Cortex of kidney (tissue), 1 donor: ENCODE results near the gene SLC39A11.
"Not testable (repeated sequence)": the region's sequence is repeated elsewhere in the genome, so short reads cannot be mapped to it uniquely, and the experiment has no call there.

Experiments used
- DNase-seq: peaks from one replicate; lab custom pipeline; 2025; lab: John Stamatoyannopoulos, UW

SLC39A11 gene

GRCh38 chr17:73007407-73007806 lies 85.1 kb downstream of the SLC39A11 start:
- no peak for DNase-seq

GRCh38 chr17:73005360-73005759 lies 87.1 kb downstream of the SLC39A11 start:
- DNase-seq: no peak

- no peak for DNase-seq
These were observed 89.0 kb downstream of the SLC39A11 start for GRCh38 chr17:73003487-73003886.

GRCh38 chr17:73000832-73001231 lies 91.7 kb downstream of the SLC39A11 start:
- DNase-seq: no peak

- DNase-seq: not testable (repeated sequence)
These were observed 93.0 kb downstream of the SLC39A11 start for GRCh38 chr17:72999474-72999873.

GRCh38 chr17:72998343-72998742 lies 94.1 kb downstream of the SLC39A11 start:
- DNase-seq: no peak

- no peak for DNase-seq
These were observed 94.9 kb downstream of the SLC39A11 start for GRCh38 chr17:72997559-72997958.

- DNase-seq: no peak
These were observed 95.7 kb downstream of the SLC39A11 start for GRCh38 chr17:72996791-72997190.

- DNase-seq: no peak
These were observed 97.4 kb downstream of the SLC39A11 start for GRCh38 chr17:72995008-72995656.

- not testable (repeated sequence) for DNase-seq
These were observed 99.6 kb downstream of the SLC39A11 start for GRCh38 chr17:72992783-72993467.

GRCh38 chr17:72991651-72992050 lies 100.8 kb downstream of the SLC39A11 start:
- no peak for DNase-seq

GRCh38 chr17:72989074-72989610 lies 103.3 kb downstream of the SLC39A11 start:
- DNase-seq: no peak

GRCh38 chr17:72988451-72988850 lies 104.0 kb downstream of the SLC39A11 start:
- DNase-seq: no peak

GRCh38 chr17:72987166-72987565 lies 105.3 kb downstream of the SLC39A11 start:
- no peak for DNase-seq

GRCh38 chr17:72985882-72986720 lies 106.4 kb downstream of the SLC39A11 start:
- DNase-seq: no peak

GRCh38 chr17:72984926-72985325 lies 107.6 kb downstream of the SLC39A11 start:
- no peak for DNase-seq

- no peak for DNase-seq
These were observed 108.2 kb downstream of the SLC39A11 start for GRCh38 chr17:72984145-72984925.

- no peak for DNase-seq
These were observed 109.8 kb downstream of the SLC39A11 start for GRCh38 chr17:72982680-72983079.

GRCh38 chr17:72978593-72979218 lies 113.8 kb downstream of the SLC39A11 start:
- DNase-seq: no peak

- DNase-seq: no peak
These were observed 114.6 kb downstream of the SLC39A11 start for GRCh38 chr17:72977771-72978417.
